HG03175 (cell line): Measurements from ENCODE around the gene OAF.
"Not testable (repeated sequence)": the region's sequence is repeated elsewhere in the genome, so short reads cannot be mapped to it uniquely, and the experiment has no call there.

Experiments used
- ATAC-seq: cut with Tn5 transposase; IDR thresholded peaks from one replicate; pipeline ENCODE4 v1.9.1; 2021; ENCODE audit warnings: mild to moderate bottlenecking, moderate library complexity; ENCODE audit not compliant: unreplicated experiment

The OAF gene

DNA sequence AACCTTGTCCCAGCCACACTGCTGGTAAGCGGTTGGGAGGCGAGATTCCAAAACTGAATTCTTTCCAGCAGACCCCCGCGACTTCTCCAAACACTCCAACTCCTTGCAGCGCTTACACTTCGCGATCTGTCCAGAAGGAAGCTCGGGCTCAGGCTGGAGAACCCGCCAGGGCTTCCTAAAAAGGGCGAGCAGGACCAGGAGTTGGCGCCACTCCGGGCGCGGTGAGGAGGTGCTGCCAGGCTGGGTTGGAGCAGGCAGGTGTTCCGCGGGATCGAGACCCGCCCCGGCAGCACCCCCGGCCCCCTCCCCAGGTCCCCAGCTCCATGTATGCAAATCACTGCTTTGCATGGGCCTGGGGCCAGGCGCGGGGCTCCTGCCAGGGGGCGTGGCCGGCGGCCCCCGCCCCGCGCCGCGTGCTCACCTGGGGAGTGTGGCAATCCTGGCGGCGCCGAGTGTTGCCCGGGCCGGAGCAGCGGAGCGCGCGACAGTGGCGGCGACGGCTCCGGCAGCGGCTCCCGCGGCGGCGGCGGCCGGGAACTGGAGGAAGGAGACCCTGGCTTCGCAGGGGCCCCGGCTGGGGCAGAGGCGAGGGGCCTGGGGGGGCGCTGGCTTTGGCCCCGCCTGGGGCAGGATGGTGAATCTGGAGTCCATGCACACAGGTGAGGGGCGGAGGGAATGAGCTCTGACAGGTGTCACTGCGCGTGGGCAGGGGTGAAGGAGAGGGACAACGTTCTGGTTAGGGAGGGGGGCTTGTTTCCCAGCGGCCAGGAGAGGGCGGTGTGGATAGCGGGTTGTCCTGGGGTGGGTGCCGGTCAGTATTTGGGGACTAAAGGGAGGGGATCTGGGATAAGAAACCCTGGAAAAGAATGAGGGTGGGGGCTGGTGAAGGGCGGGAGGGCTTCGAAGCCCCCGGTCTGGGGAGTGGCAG is 29.1 kb downstream of the OAF start, which contains the start of gene POU2F3:
Gene POU2F3, plus strand, starts transcription at position 428 of the 928 bp plus-strand sequence. Its CDS starts 204 bp downstream, at position 632.
- ATAC-seq: no peak

DNA sequence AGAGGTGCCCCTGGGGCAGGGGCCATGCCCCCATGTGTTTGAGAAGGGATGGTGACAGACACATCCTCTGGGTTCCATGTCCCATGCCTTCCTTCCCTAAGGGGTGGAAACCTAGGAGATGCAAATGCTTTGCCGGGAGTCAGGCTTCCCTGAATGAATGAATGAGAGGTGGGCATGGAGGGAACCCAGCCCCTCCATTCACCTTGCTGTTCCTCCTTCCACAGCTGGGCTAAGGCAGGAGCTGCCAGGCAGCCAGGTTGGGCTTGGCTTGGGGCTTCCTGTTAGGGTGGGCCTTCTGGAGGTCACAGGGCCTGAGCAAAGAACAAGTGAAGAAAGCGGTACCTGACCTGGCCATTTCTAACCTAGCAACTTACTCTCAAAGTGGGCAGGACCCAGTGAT is 30.0 kb downstream of the OAF start:
- ATAC-seq: no peak

- ATAC-seq: no peak
Observed at GRCh38 chr11:120241277-120241676, 30.4 kb downstream of the OAF start.

GRCh38 chr11:120243221-120243620 is 32.4 kb downstream of the OAF start:
- no peak for ATAC-seq

GRCh38 chr11:120244476-120245365 is 33.9 kb downstream of the OAF start:
- no peak for ATAC-seq

DNA sequence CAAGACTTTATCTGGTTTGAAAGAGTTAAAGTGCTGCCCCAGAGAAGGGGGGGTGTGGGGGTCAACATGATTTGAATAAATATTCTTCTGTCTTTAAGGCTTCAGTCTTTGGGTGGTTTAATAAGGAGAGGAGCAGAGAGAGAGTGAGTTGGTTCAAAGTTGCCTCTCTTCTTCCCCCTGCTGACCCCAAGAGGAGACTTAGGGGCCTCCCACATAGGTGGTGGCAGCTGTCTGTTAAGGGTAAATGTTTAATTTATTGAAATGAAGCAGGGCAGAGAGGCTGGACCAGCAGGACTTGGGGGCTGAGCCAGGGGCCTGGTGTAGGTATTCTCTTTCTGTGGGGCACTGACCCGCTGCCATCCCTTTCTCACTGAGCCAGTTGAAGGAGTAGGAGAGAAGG is 34.6 kb downstream of the OAF start:
- no peak for ATAC-seq

GRCh38 chr11:120248551-120249278 is 37.9 kb downstream of the OAF start:
- ATAC-seq: peak; percentile 81

DNA sequence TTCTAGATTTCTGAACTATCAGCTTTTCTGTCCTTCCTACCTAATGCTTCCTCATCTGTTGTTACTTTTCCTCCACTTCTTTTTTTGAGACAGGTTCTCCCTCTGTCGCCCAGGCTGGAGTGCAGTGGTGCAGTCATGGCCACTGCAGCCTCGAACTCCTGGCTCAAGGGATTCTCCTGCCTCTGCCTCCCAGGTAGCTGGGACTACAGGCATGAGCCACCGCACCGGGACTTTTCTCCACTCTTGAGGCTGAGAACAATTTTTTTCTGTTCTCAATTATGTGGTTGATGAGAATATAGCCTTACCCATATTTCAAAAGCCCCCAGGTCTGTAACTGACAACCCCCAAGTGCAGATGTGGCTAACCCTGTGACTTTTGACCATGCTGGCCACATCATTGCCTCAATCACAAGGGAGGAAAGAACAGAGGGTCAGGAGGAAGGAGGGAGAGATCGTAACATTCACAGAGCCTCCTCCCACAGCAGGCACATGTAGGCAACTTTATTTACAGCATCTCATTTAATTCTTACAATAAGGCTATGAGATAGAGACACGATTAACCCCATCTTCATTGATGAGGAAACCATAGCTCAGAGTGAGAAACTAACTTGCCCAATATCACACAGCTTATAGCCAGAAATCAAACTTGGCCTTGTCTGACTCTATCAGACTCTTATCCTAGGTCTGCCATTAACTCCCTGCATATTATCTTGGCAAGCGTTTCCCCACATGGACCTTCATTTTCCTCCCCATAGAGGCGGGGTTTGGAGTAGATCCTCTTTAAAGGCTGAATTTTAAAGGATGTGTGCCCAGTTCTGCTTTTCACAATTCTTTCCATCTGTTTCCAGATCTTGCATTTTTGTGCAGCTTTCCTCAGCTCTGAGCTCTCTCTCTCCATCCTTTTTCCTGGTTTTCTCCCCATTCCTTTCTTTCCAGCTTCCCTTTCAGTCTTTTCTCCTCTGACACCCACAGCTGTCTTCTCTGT is 38.7 kb downstream of the OAF start:
- no peak for ATAC-seq

- ATAC-seq: not testable (repeated sequence)
Observed at GRCh38 chr11:120253377-120253776, 42.5 kb downstream of the OAF start.

- peak; percentile 61 for ATAC-seq
Observed at GRCh38 chr11:120254788-120255518, 44.1 kb downstream of the OAF start.

GRCh38 chr11:120255519-120255866 is 44.7 kb downstream of the OAF start:
- peak; percentile 18 for ATAC-seq

- no peak for ATAC-seq
Observed at GRCh38 chr11:120256178-120256577, 45.3 kb downstream of the OAF start.

DNA sequence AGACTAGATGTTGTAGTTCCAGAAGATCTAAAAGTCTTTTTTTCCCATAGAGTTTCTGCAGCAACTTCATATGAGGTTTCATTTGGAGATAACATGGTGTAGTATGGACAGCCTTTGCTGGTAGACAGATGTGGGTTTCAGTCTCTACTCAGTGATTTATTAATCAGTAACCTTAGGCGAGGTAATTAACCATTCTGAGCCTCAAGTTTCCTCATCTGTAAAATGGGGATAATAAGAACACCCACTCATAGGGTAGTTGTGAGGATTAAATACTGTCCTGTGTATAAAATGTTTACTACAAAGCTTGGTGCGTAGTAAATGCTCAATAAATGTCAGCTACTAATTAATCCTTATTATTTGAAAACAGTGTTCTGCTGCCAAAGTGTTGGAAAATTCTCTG is 45.9 kb downstream of the OAF start:
- ATAC-seq: no peak

GRCh38 chr11:120257346-120257745 is 46.5 kb downstream of the OAF start:
- ATAC-seq: no peak

DNA sequence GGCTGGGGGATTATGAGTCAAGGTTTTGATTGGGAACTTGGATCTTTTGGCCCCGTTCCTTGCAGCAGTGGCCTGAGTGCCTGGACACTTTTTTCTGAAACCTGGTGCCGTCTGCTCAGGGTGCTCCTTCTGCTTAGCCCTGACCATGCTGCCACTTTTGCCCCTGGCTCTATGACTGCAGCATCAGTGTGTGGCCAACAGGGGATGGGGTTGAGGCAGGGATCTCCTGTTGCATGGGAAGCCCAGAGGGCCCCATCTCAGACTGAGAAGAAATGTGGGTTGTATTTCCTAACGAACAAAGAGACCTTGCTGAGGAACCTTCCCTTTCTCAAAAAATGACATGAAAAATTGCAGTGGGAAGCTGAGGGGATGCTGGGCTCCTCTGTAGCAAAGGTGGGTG is 47.8 kb downstream of the OAF start:
- ATAC-seq: no peak

GRCh38 chr11:120259241-120259640 is 48.4 kb downstream of the OAF start:
- no peak for ATAC-seq

DNA sequence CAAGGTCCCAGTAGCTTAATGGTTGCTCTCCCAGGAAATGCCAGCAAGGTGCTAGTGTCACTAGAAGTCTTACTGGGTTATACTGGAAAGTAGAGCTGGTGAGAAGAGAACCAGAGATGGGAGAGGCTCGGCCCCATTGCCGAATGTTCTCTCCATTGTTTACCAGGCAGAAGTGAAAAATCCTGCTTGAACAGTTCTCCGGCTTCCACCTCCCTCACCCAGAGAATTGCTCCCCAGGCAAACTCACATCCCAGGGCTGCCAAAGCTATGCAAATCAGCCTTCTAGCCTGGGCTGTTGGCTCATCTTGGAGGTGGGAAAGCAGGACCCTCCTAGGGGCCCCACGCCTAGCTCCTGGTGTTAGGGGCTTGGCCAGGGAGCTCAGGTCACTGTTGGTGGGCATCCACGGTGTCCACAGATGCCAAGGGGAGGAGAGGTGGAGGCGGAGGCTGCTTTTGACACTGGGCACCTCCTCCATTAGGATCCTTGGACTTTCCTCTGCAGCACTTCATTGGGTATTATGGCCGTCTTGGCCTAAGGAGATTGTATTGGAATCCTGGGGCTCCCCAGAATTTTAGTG is 49.2 kb downstream of the OAF start:
- ATAC-seq: no peak

DNA sequence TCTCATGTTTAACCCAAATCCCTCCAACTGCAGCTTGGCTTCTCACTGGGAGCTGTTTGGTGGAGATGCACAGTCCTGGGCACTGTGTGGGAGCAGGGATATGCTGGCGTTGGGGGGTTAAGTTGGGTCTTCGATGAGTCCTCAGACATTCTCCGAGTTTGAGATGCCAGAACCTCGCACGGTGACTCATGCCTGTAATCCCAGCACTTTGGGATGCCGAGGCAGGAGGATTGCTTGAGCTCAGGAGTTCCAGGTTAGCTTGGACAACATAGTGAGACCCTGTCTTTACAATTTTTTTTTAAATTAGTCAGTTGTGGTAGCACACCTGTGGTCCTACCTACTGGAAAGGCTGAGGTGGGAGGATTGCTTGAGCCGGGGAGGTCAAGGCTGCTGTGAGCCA is 49.8 kb downstream of the OAF start:
- ATAC-seq: no peak

GRCh38 chr11:120261321-120261720 is 50.5 kb downstream of the OAF start:
- no peak for ATAC-seq
